Muscle of arm (tissue), 12 donors: Measurements from ENCODE around the gene GLIS1. TPM values are rescaled to one million over a fixed set of nuclear protein-coding genes. Genes with fewer than 3 reads are reported as not detected.

Source experiments
- DNase-seq: peaks from one replicate; pipeline ENCODE4 v3.0.0-alpha.2; 2013
- polyA plus RNA-seq, 12 donors: library from polyadenylated mRNA; unstranded; fragments of 120-200 nt; gene quantifications; one replicate each; pipeline ENCODE4 v1.2.1, GENCODE V29; 2013; ENCODE audit not compliant: insufficient read length in 12 of 12

GLIS1 gene
- polyA plus RNA-seq, 12 donors: 0.11 to 5.8 (median 1.3) TPM; not detected in 8

DNA sequence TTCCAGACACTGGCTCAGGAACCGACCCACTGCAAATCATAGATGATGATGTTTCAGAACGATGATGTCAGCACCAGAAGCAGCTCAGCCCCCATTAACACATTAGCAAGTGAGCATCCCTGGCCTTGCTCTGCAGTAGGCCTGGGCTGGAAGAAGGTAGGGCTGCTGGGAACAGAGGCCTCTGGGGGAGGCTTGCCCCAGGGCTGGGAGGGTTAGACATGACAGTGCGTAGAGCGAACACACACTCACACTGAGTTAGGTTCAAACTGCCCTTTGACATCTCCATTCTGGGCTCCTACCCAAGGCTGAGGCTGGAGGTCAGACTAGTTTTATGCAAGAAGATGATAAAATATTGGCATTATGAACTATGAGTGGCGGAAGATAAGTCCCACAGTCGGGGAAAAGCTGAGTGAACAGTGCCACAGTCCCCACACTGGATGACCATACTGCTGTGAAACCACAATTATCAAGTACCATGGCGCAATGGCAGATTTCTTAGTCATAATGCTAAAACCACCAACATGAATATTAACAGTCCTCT lies 188.7 kb downstream of the GLIS1 start:
- DNase-seq: no peak

DNA sequence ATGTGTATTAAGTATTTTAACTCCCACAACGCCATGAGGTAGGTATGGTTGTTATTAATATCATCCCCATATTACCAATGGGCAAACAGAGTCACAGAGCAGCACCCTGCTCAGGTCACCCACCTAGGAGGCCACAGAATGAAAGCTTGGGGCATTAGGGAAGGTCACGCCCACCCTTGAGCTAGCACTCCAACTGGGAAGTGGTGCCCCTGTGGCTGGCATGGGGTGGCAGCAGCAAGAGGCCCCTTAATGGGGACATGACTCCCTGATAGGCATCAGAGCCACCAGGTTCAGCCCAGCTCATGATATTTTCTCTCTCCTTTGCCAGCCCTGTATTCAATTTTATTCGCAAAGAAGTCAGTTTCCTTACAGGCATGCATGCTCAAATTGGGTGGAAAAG lies 189.2 kb downstream of the GLIS1 start:
- DNase-seq: no peak

DNA sequence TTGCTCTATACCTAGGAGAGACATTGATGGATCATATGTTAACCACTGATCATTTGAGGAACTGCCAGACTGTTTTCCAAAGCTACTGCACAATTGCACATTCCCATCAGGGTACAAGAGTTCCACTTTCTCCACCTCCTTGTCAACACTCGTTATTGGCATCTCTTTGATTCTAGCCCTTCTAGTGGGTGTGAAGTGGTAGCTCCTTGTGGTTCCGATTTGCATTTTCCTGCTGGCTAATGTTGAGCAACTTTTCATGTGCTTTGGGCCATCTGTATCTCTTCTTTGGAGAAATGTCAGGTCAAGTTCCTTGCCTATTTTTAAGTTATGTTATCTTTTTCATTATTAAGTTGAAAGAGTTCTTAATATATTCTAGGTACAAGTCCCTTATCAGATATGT lies 189.7 kb downstream of the GLIS1 start:
- no peak for DNase-seq

DNA sequence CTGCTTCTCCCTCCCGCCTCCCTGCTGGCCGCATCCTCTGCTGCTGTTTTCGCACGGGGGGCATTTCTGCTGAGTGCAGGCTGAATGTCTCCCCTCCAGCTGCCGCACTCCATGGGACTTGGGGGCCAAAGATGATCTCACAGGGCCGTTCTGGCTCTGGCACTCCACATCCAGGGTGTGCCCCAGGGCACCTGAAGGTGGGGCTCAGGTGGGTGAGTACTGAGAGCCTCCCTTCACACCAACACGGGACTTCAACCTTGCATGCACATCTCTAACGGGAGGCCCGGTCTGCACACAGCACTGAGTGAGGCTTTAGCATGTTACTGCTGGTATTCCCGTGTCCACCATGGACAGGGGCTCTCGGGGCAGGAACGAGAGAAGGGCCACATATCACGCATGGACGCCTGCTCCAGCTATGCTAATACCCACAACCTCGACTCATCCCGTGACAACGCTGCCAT lies 190.9 kb downstream of the GLIS1 start:
- no peak for DNase-seq

DNA sequence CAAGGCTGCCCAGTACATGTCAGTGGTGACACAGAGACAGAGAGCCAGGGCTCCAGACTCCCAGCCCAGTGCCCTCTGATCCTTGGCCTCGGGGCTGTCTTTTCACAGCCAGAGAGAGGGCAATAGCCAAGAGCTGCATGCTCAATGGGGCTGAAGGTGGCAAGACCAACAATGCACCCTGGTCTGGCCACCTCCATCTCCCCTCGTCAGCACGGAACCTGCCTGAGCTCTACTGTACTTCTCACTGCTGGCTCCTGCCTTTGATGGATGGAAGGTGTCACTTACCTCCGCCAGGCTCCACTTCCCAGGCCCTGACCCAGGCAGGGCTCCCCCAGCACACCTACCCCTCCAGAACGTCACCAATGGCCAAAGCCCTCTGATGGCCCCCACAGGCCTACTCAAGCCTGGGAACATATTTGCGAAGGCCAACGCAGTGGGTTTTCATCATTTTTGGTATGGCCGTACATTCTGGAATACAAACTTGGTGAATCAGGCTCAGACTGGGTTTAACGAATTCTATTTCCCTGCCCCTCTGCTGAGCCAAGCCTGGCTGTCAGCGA lies 191.7 kb downstream of the GLIS1 start:
- DNase-seq: no peak

DNA sequence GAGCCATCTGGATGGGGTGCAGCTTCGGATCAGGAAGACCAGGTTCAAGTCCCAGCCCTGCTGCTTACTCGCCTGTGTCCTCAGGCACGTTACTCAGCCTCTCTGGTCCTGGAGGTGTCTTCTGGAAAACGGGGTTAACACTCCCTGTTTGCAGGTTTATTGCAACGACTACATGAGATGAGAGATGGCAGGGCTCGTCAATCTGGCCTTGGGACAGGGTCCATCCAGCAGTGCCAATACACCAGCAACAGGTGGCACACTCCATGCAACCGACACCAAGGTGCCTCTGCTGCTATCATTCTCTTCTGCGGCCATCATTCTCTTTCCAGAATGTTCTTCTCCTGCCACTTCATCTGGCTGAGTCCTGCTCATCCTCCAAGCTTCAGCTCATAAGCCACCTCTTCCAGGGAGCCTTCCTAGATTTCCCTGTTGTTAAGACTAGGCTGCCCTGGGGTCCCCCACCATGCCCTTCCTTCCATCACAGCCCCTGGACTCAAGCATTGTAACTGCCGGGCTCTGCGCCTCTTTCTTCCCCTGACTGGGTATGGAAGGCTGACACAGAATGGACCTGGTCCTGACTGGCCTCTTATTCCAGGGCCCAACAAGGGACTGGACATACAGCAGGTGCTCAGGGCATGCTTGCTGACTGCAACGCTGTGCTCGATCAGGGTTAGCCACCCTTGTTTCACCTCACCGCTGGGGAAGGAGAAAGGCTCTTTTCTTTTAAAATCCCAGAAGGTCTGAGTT lies 192.4 kb downstream of the GLIS1 start:
- DNase-seq: no peak

DNA sequence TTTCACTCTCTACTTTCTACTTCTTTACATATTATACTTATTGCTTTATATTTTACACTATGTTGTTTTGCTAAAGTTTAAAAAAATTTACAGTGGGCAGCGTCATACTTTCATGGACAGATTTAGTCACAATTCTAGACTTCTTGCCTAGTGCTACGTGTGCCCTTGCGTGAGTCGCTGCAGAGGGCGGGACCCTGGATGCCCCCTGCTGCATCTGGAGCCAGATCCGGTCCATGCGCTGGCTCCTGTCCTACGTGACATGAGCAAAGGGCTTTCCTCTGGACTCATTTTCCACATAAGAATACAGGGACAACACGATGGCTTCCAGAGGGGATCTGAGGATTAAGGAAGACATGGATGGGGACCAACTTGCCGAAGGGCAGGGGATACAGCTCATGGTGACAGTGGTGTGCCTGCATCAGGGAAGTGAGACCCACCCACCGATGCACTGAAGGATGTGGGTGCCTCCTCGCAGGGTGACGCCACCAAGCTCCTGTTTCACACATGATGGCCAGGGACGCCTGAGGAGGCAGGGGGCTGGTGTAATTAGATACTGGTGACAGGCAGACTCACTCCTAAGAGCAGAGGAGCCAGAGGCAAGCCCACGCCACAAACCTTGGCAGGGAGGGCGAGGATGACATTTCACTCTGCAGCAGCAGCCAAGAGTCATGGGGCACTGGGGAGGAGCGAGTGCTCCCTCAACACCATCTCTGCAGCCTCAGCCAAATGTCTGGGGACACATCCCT lies 193.1 kb downstream of the GLIS1 start:
- DNase-seq: no peak

DNA sequence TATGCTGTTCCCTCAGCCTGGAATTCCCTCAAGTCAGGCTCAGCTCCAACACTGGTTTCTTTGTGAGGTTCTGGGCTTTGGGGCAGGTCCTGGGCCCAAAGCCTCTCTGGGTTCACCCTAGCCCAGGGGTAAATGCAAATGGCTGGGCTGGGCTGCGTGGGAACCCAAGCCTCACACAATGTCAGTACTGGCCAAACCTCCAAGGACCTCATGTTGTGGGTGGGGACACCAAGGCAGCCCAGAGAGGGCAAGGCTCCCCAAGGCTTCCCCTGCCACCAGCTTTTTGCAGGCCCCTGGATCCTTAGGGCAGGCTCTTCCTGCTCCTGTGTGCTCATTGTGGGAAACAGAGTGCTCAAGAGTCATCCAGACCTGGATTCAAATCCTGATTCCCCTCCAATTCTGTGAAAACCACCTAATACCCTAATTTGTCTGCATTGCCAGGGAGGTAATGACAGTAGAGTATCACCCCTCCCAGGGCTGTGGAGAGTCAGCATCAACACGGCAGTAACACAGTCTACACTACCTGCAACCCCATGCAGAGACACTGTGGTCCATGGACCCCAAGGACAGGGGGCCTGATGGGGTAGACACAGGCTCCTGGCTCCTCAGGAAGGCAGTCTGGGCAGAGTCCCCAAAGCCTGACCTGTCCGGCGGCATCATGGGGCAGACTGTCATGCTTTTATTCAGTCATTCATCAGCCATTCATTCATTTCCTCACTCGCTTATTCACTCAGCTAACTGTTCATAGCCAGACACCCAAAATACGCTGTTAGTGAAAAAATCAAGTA lies 194.0 kb downstream of the GLIS1 start:
- no peak for DNase-seq

DNA sequence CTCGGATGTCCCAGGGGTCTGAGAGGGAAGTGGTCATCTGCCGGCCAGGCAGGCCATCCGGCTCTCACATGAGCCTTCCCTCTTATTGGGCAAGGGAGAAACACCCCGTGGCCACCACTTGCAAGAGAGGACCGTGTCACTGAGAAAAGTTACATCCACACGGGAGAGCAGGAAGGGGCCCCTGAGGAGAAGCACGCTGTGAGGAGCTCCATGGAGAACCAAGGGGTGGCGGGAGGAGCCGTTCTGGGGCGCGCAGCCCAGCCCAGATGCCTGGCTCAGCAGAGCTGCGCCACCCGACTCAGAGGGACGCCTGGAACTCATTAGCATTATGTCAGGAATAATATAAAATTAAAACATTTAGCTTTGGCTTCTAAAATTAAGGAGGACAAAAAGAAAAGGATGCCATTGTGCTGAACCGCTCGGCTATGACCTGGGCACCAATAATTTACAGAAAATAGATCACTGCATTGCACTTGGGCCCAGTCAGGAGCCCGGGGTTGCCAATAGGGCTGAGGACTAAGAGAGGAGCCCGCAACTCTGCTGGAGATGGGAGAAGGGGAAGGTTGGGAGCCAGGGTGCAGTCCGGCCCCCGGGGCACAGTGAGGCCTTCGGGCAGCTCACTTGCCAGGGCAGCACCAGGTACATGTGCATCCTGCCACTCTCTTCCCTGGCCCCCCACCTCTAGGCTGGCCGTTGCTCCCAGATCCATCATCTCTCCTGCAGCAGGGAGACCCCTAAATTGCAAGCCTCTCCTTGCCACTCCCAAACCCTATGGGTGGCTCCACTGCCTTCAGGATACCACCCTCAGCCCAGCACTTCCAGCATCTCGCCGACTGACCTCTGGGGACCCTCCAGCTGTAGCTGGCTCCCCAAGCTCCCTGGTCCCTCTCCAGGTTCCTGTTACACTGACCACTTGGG lies 194.9 kb downstream of the GLIS1 start:
- DNase-seq: no peak

DNA sequence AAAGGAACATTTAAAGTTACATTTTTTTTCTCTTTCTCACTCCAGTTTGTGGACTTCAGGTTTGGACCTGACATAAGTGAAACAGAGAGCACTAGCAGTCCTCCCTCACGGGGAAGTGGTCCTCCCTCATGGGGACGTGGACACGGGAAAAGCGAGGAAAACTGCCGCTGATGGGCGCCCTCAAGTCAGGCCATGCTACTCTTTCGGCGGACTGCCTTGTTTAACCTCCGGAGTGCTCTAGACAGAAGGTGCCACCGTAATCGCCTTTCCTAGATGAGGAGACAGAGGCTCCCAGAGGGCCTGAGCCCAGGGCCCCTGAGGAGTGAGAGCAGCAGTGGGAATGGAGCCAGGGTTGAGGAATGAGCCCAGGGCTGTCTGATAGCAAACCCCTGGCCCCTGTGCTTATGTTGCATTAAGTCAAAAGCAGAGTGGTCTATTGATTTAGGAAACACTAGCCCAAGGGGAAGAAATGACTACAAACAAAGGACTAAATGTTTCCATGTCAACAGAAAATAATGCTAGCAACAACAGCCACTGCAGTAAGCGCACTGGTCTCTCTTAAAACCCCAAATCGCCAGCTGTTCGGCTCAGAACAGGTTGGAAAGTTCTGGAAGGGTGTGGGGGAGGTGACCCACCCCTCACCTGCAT lies 195.7 kb downstream of the GLIS1 start:
- DNase-seq: no peak

DNA sequence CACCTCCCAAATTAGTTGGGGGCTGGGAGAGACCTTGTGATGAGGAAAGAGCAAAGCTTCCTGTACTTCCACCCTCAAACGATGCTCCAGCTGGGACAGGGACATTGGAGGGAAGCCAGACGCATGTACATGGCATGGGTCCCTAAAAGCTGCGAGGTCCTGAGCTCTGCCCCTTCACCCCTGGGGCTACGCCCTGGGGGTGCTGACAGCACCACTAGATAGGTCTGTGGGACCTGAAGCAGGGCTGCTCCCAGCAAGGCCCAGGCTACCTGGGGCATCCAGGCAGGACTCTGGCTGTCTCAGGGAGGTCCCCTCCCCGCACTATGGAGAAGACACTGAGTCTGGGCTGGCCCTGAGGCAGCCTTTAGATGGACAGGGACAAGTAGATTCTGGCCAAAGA lies 196.4 kb downstream of the GLIS1 start:
- DNase-seq: no peak

DNA sequence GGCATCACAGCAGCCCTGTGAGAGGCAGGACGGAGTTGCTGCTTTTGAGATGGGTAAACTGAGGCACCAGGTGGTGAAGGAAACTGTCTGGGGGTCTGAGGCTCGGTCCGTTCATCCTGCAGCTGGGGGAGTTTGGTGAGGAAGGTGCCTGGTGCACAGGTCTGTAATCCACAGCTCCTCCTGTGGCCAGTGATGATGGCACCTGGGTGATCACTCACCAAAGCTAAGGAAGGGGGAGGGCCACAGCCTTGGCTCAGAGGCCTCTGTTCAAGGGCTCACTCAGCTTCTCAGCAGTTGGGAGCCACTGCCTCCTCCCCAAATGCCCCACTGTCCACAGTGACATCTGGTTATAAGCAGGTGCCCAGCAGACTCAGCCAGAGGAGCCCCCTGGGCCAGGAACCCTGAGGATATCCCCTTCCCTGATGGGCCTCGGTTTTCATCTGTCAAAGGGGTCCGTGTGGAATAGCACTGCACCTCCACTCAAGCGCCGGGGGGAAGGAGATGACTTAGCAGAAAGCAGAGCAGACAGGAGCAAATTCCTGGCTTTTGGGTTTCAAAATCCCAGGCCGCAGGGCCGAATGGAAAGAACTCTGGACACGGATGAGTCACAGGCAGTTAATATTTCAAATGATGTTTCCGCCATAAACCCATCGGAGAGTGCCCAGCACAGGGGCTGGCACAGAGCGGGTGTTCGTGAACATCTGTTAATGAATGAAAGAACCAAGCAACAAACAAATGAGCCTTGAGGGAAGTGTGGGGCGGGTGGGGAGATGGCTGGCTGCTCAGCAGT lies 197.0 kb downstream of the GLIS1 start:
- peak; percentile 55 for DNase-seq

DNA sequence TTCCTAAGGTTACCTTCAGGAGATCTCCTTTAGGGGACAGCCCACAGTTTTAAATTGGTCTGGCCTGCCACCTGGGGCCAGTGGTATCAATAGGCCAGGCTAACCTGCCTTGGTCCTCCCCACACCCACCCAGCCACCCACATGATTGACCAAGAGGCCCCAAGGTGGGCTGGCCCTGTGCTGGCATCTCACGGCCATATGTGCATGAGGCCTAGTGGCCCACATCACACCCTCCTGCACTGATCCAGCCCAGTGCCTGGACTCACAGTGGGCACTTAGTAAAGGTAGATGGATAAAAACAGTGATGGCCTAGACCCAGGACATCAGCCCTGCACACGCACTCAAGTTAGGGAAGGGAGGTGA lies 197.7 kb downstream of the GLIS1 start:
- DNase-seq: no peak

DNA sequence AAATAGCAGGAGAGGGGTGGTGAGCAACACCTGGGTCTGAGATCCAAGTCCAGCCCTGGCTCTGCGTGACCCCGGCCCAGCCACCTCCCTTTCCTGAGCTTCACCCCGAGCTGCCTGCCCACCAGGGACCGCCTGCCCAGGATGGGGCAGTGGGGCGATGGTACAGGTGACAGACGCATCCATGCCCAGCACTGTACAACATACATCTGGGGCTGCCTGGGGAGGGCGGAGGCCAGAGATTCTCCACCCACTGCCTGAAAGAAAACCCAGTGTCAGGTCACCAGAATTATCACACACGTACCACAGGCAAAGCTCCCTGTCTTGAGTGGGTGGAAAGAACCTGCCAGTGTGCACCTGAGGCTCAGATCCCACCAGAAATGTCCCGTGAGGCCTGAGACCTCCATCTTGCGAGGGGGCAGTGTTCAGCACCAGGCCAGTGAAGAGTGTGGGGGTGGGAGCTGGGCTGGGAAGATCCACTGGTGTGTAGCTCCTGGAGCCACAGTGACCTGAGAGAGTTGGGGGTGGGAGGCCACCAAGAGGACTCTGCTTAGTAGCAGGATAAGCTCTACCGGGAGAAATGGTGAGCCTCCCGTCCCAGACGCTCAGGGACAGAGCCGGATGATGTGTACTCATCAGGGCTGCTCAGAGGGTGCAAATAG lies 198.2 kb downstream of the GLIS1 start:
- no peak for DNase-seq

DNA sequence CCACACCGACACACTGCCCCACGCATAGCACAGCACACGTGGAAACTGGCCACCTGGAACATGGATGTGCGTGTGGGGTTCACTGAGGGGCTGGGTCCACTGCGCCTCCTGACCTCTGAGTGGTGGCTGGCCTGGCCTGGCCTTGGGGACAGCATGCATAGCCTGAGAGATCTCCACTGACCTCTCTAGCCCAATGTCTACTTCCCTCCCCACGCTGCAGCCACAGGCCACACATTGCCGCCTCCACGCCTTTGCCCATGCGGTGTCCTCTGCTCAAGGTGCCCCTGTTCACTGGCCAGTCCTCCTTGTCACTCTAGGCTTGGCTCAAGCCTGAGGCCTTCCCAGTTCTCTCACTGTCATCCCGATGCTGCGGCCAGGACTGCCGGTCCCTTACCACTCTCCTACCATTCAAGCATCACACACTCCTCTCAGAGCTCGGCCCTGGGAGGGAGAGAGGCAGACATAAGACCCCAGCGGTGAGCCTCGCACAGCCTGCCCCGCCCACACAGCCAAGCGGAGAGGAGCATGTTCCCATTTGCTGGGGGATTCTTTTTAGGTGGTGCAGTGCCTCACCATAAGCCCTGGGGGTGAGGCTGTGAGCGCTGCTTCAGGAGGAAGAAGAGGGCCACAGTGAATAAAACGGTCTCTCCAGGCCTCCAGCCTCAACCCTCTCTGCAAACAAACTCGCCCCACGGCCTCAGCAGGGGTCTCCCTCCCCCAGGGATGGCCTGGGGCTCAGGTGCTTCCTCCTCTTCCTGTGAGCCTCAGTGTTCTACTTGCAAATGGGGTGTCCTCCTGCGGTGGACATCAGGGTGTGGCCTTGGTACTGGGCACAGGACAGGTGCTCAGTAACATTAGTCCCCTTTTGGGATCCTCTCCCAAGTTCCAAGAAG lies 199.0 kb downstream of the GLIS1 start:
- DNase-seq: no peak

DNA sequence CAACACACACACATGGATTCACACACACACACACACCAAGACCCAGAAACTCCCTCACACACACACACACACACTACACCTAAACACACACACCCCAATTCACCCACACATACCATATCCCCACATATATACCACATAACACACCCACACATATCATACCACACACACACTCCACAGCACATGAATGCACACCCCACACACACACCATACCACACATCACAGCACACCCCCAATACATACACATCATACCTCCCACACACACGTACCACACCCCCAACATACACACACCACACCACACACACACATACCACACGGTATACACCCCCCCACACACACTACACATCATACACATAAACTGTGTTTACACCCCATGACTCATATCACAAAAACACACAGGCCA lies 199.7 kb downstream of the GLIS1 start:
- no peak for DNase-seq

DNA sequence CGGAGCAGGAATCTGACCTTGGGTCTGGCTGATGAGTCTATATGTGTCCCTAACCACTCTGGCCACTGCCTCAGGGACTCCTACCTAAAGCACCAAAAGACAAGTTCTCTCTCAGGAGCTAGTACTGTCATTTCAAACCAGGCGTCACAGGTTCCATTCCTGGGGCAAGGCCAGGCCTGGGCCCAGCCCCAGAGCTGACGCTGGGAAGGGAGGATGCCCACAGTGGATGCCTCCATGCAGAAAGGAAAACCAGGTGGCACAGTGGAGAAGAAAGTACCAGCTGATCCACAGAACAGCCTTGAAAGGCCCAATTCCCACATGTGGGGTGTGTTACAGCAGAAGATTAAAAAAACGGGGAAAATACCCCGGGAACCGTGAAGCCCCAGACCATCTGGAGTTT lies 202.4 kb downstream of the GLIS1 start:
- DNase-seq: no peak

DNA sequence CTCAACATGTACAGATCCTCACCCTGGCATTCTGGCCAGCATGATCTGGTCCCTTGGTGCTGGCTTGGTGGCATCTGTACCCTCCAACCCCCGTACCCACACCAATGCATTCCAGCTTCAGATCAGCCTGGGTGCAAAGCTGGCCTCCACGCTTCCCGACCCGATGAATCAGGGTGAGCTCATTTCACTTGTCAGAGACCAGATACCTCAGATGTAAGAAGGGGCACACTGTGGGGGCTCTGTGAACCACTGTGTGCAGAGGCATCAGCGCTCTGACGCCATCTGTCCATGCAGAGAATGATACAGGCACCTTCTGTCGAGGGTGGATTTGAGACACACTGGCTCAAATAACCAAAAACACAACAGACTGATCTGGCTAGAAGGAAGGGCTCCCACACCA lies 203.1 kb downstream of the GLIS1 start:
- DNase-seq: no peak
